Measurements from ENCODE around the gene KIAA1671.

Gene KIAA1671

DNA sequence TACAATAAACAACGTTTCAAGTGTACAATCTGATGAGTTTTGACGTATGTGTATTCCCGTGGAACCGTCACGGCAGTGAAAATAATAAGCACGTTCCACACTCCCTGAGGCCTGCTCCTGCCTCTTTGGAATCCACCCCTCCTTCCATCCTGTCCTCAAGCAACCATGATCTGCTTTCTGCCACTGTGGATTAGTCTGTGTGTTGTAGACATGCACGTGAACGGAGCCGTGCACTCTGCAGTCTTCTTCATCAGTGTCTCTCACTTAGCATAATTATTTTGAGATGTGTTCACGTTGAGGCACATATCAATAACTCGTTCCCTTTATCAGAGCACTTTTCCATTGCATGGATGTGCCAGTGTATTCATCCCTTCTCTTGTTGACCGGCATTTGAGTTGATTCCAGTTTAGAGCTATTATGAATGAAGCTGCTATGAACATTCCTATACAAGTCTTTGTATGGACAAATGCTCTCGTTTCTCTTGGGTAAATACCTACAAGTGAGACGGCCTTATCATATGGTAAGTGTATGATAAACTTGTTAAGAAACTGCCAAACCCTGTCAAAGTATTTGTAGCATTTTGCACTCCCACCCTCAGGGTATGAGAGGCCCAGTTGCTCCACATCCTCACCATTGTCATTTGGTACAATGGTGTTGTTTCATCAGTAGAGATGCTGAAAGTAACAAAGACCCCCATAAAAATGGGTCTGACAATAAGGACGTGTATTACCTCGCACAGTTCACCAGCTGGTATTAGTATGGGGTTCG is 144.3 kb downstream of the KIAA1671 start:
- no peak for DNase-seq

DNA sequence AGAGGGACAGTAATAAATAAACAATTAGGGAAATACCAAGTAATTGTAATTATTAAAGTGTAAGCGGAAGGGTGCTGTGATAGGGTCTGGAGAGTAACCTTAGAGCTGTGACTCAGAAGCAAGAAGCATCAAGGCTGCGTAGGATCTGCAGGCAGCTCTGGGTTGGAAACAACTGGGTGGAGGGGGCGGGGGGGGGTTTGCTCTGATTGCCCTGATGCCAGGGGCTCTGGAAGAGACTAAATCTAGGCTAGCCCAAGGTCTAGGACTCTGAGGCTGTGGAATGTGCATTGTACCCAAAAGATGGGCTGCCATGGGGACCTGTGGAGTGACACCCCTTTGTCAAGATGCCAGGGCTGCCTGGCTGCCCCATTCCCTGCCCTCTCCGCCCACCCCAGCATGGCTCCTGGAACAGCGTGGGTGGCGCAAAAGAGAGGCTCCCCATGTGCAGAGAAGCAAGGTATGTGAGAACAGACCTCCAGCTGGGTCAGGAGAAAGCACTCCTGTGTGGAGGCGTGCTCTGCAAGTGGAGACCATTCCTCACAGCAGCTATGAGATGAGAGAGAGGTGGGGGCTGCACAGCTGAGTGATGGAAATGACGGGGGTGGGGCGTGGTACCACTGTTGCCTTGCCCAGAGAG is 146.0 kb downstream of the KIAA1671 start:
- DNase-seq: no peak

DNA sequence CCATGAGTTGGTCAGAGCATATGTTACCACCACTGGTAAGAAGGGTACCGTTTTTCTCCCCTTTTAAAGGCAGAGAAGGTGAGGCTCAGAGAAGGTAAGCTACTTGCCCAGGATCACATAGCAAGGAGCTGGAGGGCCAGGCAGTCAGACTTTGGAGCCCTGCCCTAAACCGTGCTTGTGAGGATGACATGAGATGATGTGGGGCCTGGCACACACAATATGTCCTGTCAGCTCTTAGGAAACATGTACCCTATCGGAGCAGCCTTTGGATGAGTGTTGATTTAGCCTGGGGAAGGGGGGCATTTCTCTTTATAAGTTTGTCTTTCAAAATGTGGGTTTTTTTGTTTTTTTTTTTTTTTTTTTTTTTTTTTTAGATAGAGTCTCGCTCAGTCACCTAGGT is 146.7 kb downstream of the KIAA1671 start:
- no peak for DNase-seq

DNA sequence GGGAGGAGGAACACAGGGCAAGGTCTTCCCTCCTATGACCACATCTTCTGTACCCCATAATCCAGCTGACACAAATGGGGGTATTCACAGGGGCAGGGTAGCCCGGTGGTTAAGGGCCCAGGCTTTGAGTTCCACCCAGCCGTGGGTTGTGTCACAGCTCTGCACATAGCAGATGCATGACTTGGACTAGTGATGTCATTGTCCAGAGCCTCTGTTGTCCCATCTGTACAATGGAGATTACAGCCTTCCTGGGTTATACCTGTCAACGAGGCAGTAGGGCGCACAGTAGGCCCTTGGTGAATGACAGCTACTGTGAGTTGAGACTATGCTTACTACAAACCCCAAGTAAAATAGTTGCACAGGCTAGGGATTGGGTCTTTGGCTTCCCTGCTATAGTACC is 147.9 kb downstream of the KIAA1671 start:
- no peak for DNase-seq

DNA sequence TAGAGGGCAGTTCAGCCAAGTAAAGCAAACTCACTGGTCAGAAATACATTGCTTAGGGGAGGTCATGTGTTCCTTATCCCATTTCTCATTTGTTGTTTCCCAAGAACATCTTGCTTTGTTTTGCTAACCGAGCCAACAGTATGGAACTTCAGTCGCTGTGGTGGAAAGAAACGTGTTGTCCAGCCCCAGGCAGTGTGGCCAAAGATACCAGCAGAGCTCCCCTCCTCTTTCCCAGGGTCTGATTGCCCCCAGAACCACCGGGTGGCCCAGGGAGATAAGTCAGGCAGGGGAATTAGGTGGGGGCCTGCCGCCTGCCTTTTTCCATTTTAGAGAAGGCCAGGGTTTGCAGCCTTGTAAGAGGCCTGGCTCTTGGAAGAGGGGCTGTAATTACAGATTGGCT is 148.4 kb downstream of the KIAA1671 start:
- DNase-seq: no peak

DNA sequence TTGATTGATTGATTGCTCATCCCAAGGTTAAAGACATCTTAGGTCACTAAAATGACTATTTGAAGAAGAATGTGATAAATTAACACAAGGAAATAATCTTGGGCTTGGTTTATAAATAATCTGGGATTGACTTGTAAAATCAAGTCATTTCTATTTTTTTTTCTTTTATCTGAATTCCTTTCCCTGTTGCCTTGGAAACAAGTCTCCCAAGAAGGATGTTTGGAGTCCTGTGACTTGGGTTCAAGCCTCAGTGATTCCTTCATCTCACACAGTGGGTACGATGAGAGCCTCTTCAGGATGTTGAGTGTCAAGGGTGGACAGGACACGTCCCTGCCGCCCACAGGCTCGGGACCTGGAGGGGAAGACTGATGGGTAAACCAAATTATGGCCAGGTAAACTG is 149.0 kb downstream of the KIAA1671 start:
- no peak for DNase-seq

DNA sequence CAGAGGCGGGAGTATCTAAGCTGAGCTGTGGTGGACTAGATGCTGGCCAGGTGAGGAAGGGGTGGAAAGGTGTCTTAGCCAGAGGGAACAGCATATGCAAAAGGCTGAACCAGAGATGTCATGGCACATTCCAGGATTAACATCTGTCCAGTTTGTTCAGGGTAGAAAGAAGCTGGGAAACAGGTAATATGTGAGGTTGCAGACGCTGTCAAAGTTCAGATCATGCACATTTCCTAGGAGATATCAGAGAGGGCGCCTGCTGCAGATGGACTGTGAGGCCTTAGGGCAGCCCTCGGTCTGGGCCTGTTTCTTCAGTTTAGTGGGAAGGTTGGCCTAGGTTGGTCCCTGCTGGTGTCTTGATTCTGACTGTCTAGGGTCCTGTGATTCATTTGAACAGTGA is 149.5 kb downstream of the KIAA1671 start:
- no peak for DNase-seq

DNA sequence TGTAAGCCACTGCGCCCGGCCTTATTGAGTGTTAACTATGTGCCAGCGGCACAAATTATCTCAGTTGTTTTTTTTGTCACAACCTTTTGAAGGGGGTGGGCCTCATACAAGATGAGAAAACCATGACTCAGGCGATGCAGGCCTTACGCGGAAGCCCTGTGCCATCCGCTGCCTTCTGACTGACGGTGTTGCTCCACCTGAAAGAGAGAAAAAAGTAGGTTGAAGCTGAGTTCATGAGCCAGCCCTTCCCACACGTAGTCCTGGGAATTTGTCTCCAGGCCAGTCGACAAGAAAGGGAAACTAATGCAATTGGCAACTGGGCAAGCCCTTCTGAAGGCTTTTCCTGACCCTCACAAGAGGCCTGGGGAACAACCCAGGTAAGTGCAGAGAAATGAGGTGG is 150.2 kb downstream of the KIAA1671 start:
- DNase-seq: no peak

DNA sequence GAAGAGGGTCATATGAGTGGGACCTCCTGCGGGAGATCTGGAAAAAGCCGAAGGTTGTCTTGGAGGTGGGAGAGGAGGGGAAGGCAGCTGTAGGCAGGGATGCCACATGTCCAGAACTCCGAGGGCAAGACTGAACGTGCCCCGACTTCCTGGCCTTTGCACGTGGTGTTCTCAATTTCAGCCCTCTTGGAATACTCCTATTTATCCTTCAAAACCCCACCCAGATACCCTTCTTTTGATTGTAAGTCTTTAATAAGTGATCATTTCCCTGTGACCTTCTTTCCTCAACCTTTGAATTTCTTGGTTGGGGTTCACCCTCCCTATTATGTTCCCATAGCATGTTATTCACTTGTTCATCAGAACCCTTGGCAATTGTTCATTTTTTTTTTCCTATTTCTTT is 151.9 kb downstream of the KIAA1671 start:
- DNase-seq: no peak

DNA sequence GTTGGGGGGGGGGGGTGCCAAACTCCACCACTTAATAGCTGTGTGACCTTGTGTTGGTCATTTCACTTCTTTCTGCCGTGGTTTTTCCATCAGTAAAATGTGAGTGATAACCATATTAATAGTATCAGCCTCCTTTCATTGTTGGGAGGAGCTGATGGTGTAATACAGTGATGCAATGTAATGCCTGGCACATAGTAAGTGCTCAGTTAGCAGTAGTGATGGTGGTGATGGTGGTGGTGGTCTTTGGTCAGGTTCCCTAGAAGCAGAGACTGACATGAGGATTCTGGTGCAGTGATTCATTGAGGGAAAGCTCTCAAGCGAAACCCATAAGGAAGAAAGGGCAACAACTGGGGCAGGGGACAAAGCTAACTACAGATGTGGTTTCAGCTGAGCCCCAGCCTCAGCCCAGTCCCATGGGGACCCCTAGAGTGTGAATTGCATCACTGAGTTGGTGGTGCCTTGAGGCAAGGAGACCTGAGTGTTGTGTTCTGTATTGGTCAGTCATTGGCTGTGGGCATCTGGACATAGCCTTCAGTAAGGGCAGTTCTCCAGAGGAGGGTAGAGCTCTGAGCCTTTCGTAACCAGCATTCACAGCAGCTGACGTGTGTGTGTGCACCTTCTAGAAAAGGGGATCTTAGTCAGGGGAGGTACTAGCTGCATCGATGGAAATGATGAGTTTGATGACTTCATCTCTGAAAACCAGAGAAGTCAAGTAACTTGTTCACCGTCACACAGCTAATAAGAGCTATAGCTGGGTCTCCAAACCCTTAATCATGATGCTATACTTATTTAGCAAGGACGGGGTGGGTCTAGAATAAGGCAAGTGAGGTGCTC is 153.5 kb downstream of the KIAA1671 start:
- no peak for DNase-seq

DNA sequence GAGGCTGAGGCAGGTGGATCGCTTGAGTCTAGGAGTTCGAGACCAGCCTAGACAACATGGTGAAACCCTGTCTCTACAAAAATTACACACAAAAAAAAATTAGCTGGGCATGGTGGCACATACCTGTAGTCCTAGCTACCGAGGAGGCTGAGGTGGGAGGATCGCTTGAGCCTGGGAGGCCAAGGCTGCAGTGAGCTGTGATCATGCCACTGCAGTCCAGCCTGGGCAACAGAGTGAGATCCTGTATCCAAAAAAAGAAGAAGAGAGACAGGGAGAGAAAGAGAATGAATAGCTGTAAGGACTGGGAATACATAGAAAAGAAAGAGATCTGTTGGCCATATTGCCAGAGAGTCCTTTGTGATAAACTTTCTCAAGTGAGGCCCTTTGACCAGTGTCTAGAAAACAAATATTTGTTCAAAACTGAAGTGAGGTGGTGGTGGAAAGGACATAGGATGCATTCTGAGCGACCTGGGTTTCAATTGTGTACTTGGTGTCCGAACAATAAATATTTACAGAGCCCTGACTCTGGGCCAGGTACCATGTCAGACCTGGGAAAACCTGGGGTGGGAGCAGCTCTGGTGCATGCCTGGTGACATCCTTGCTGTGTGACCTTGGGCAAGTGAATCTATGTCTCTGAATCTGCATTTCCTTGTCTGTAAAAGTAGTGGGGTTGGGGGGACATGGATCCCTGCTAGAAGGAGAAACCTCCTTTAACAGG is 157.5 kb downstream of the KIAA1671 start:
- no peak for DNase-seq

DNA sequence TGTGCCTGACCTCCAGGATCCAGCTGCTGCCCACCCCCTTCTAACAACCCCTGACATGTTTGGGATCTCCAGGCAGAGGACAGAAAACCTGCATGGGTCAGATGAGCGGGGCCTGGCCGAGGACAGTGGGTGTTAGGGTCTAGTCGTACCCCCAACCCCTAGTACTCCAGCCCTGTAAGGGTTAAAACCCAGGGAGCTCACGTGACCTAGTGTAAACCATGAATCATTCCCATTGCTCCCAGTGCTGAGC is 158.0 kb downstream of the KIAA1671 start:
- DNase-seq: no peak

DNA sequence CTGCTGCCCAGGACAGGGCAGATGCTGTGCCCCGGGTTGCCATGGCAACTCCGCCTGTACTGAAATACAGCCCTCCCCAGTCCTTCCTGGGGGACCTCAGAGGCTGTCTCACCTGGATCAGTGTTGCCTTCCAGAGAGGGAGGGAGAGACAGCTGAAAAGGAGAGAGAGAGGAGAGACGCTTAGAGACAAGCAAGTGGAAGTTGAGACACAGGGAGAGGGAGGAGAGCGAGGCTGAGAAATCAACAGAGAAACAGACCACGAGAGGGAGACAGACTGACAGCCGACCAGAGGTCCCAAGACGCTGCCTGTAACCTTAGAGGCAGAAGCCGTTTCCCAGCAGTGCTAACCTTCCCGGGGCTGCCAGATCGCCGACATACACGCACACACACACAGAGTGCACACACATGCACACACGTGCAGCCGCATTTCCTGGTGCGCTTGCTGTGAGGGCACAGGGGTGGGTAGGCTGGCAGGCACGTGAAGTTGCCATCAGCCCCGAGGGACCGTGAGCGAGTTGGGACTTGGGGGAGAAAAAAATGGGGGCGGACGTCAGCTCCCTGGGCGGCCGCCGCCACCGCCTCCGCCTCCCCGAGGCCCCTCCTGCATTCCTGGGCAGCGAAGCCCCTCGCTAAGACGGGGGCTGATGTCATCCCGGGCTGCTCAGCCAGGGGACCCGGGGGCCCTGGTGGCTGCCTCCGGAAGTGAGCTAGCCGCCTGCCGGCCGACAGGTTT is 158.5 kb downstream of the KIAA1671 start:
- peak; percentile 93 to 94 for DNase-seq

DNA sequence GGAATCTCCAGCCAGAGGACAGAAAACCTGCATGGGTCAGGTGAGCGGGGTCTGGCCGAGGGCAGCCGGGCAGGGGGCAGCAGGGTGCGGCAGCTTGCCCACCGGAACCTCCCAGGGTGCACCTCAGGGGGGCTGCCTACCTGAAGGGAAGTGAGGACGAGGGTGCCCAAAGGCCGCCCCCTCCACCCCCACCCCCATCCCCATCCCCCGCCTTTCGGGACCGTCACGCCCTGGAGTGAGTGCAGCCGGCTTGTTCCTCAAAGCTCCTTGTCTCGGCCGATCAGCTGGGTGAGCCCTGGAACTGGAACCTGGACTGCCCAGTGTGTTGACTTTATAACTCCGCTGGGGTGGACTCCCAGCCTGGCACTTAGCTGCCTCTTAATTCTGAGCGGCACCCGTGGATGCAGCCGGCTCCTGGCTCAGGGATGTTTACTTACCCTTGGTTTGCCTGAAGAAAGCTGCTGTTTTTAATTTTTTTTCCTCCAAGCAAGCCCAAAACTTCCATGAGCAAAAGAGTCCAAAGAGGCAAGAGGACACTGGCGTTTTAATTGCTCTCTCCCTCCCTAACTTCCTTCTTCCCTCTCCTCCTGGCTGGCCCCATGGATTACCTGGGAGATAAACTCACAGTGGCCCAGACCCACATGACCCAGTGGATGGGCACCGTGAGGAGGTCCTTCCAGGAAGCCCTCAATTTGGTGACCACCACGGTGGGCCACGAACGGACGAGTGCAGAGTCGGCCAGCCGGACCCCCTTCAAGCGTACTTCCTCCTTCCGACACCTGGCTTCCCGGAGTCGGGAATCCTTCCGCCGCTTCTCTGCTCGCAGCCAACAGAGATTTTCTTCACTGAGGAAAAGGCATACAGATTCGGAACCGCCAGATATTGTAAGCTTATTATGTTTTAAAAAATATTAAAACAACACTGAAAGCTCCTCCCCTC is 159.3 kb downstream of the KIAA1671 start:
- peak in 1 of 2 experiments; percentile 14 for DNase-seq

DNA sequence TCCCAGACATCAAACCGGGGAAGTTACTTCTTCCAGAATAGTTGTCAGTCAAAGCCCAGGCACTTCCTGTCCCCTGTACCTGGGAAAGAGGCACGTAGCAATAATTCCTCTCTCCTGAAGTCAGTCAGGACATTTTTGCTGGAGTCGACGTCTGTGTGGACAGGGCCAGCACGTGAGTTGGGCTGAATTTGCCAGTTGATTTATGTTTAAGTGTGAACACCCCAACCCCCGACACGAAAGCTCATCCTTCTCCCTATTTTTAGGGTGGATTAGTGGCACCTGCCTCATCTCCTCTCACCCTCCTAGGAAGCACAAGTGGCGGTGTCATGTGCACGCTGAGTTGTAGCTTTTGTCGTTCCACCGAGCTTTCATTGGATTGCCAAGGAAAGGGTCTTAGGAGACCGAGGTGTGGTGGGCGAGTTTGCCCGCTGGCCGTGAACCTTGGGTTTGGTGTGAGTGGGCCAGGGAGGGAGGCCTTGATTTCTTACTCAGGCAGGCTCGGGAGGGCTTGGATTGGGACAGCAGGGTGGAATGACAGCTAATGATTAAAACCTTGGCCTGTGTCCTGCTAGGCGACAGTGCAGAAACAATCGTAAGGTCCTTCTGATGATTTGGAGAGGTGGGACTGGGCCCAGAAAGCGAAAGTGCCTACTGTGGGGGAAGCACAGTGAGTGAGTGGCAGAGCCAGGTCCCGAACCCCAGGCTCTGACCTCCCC is 160.2 kb downstream of the KIAA1671 start:
- DNase-seq: no peak

DNA sequence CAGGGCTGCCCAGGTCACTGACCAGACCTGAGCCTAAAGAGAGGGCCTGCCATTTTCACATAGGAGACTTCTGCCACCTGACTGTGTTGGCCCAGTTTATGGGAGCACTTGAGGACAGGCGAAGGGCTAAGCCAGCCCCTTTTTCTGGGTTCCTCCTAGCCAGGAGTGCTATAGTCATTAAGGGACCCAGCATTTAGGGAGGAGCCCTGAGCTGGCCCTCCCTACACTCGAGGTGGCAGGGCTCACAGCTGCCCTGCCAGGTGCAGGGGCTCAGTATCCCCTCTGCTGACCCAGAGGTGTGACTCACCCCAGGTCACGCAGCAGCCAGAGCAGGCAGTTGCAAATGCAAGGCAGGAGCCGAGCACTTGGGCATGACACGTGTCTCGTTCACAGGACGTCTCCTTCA is 160.8 kb downstream of the KIAA1671 start:
- no peak for DNase-seq

DNA sequence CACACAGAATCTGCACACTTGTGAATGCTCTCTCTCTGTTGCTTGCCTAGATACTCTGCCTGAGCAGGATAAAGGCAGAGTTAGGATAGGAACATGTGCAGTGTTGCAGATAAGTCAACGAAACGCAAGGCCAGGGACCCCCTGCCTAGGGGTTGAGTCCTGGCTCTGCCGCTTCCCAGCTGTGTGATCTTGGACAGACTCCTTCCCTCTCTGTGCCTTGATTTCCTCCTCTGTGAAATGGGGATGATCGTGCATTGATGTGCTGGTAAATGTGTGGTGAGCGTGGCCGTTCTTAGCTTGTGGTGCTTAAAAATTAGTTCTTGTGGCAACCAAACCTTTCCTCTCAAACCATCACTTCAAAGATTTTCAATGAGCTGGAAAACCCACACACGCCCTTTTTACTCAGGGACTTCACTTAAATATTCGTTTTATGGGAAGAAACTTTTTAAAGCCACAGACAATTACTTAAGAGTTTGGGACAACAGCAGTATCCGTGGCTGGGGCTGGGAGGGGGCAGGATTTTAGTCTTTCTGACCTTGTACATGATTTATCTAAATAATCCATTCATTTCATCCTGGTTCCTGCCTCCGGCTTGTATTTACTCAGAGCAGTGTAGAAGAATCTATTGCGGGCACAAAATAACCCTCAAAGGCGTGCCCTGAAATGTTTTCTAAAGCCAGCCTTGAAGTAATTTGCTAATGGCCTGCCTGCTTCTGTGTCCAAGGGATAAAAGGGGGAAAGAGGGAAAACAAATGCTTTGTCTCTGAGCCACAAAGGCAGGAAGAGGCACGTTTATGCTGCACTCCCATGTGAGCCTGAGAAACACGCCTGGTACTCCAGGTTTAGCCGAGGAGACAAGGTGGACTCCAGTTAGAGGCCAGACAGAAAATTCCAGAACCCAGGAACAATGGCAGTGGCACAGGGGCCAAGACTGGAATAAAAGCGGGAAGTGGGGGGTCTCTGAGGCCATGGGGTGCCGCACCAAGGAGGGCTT is 162.2 kb downstream of the KIAA1671 start:
- no peak for DNase-seq

DNA sequence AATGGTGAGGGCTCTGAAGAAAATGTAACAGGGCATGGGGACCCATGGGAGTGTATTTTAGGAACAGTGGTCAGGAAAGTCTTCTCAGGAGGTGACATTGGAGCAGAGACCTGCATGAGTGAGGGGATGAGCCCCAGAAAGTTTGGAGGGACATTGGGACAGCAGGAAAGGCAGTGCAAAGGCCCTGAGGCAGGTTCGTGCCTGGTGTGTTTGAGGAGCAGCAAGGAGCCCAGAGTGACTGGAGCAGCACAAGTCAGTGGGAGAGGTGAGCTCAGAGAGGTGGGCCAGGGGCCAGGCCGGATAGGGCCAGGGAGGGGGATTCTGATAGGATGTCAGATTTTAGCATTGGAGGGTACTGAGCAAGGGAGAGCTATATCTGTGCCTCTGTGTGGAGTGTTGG is 167.1 kb downstream of the KIAA1671 start:
- no peak for DNase-seq

DNA sequence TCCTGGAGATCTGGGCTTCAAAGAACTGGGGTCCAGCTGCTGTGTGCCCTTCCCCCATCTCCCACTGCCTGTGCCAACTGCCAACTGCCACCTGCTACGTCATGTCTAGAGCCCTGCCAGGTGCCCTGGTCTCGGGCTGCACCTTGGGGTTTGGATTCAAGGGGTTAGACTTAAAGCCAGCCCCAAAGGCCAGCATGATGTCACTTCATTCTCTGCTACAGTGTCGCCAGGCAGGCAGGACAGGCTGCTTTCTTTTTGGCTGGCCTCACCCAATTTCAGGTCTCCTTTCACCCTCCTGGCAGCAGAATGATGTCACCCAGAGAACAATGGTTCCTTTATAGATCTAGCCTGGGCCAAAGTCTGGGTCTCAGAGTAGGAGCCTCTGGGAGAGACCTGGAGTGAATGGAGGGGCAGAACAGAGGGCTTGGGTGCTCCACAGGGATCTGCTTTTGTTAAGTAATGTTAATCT is 167.6 kb downstream of the KIAA1671 start:
- DNase-seq: peak; percentile 33 to 67

All from NCI-H524 (cell line).